HepG2 (cell line): ENCODE results near the gene SMAP2. TPM values are rescaled to one million over a fixed set of nuclear protein-coding genes. Genes with fewer than 3 reads are reported as not detected.

Source experiments
- CAMTA2 ChIP-seq: sonication (generic); formaldehyde crosslinking; IDR thresholded peaks from 2 replicates; pipeline ENCODE4 v1.4.0; 2020; ENCODE audit warnings: mild to moderate bottlenecking, missing genetic modification reagents, borderline replicate concordance
- CC2D1A ChIP-seq: sonication (generic); formaldehyde crosslinking; IDR thresholded peaks from 2 replicates; pipeline ENCODE4 v1.8.1; 2023; ENCODE audit warnings: mild to moderate bottlenecking, missing genetic modification reagents
- CHCHD3 ChIP-seq: sonication (generic); formaldehyde crosslinking; IDR thresholded peaks from 2 replicates; pipeline ENCODE4 v1.8.0; 2022; ENCODE audit warnings: mild to moderate bottlenecking, missing genetic modification reagents, moderate library complexity
- ETV5 ChIP-seq: IDR thresholded peaks from 2 replicates; pipeline ENCODE4 v1.6.1; 2018; ENCODE audit warnings: missing biosample characterization, missing genetic modification reagents, inconsistent platforms, borderline replicate concordance
- ETV6 ChIP-seq: sonication (generic); formaldehyde crosslinking; conservative IDR thresholded peaks from 2 replicates; pipeline ENCODE4 v1.4.0; 2020; ENCODE audit warnings: missing genetic modification reagents
- FOSL2 ChIP-seq: sonication (generic); formaldehyde crosslinking; IDR thresholded peaks from 2 replicates; pipeline ENCODE4 v1.4.0; 2020; ENCODE audit warnings: missing genetic modification reagents
- GLMP ChIP-seq: sonication (generic); formaldehyde crosslinking; IDR thresholded peaks from 2 replicates; pipeline ENCODE4 v1.9.0; 2021; ENCODE audit warnings: missing genetic modification reagents, mild to moderate bottlenecking, borderline replicate concordance
- KLF15 ChIP-seq: sonication (generic); formaldehyde crosslinking; IDR thresholded peaks from 2 replicates; pipeline ENCODE4 v1.8.1; 2023; ENCODE audit warnings: borderline replicate concordance, mild to moderate bottlenecking, inconsistent platforms, missing genetic modification reagents, mixed read lengths
- MBD4 ChIP-seq: IDR thresholded peaks from 2 replicates; pipeline ENCODE4 v1.6.1; 2012; ENCODE audit warnings: low read length, inconsistent platforms, borderline replicate concordance
- MEIS2 ChIP-seq: sonication (generic); formaldehyde crosslinking; IDR thresholded peaks from 2 replicates; pipeline ENCODE4 v1.9.0; 2021; ENCODE audit warnings: mild to moderate bottlenecking, missing genetic modification reagents
- MTA1 ChIP-seq: sonication (generic); formaldehyde crosslinking; IDR thresholded peaks from 2 replicates; pipeline ENCODE4 v1.4.0; 2020; ENCODE audit warnings: missing genetic modification reagents, mild to moderate bottlenecking, borderline replicate concordance
- PPARG ChIP-seq: conservative IDR thresholded peaks from 2 replicates; pipeline ENCODE4 v1.6.1; 2016; ENCODE audit warnings: missing biosample characterization, missing genetic modification reagents
- SOX5 ChIP-seq: IDR thresholded peaks from 2 replicates; pipeline ENCODE4 v1.6.1; 2016; ENCODE audit warnings: borderline replicate concordance
- SOX6 ChIP-seq, 2 experiments: fragments of 450-650 bp in 1 of 2; sonication (generic) in 1 of 2; formaldehyde crosslinking in 1 of 2; IDR thresholded peaks; 2 replicates each; pipeline versions ENCODE4 v1.4.0 to v1.6.1; 2017 to 2020; ENCODE audit warnings: antibody characterized with exemption in 1 of 2, mild to moderate bottlenecking in 1 of 2, missing genetic modification reagents in 1 of 2
- SP5 ChIP-seq: IDR thresholded peaks from 2 replicates; pipeline ENCODE4 v1.6.1; 2016; ENCODE audit warnings: low read depth, borderline replicate concordance
- SYNCRIP ChIP-seq: fragments of 200-400 bp; formaldehyde crosslinking; IDR thresholded peaks from 2 replicates; pipeline ENCODE4 v1.6.1; 2018; ENCODE audit warnings: mild to moderate bottlenecking, low read depth, low read length; ENCODE audit not compliant: insufficient read depth
- YEATS2 ChIP-seq: sonication (generic); formaldehyde crosslinking; IDR thresholded peaks from 2 replicates; pipeline ENCODE4 v1.4.0; 2020; ENCODE audit warnings: missing genetic modification reagents, borderline replicate concordance
- ZNF333 ChIP-seq: sonication (generic); formaldehyde crosslinking; IDR thresholded peaks from 2 replicates; pipeline ENCODE4 v1.4.0; 2020; ENCODE audit warnings: mild to moderate bottlenecking, missing genetic modification reagents, borderline replicate concordance
- ZNF577 ChIP-seq: sonication (generic); formaldehyde crosslinking; IDR thresholded peaks from 2 replicates; pipeline ENCODE4 v1.4.0; 2020; ENCODE audit warnings: mild to moderate bottlenecking, low read depth, missing genetic modification reagents, borderline replicate concordance
- ZNF616 ChIP-seq: sonication (generic); formaldehyde crosslinking; IDR thresholded peaks from 2 replicates; pipeline ENCODE4 v1.5.0; 2020; ENCODE audit warnings: low read depth, mild to moderate bottlenecking, missing genetic modification reagents
- ZNF619 ChIP-seq: sonication (generic); formaldehyde crosslinking; IDR thresholded peaks from 2 replicates; pipeline ENCODE4 v1.4.0; 2020; ENCODE audit warnings: mild to moderate bottlenecking, missing genetic modification reagents
- ZNF749 ChIP-seq: sonication (generic); formaldehyde crosslinking; IDR thresholded peaks from 2 replicates; pipeline ENCODE4 v1.8.0; 2022; ENCODE audit warnings: mild to moderate bottlenecking, missing genetic modification reagents, moderate library complexity, borderline replicate concordance
- polyA plus RNA-seq, 8 experiments: library from polyadenylated mRNA; depleted of rRNA in 3 of 8; stranded (reverse) in 7 of 8; unstranded in 1 of 8; fragments of >200 nt; fragmentation: Illumina TruSeq in 4 of 8; extraction: Trizol in 4 of 8; gene quantifications; 2 replicates each; pipeline versions ENCODE4 v1.2.1 to v1.2.3, GENCODE V29; 2011 to 2016; ENCODE audit warnings: low read depth in 4 of 8, missing spikeins in 1 of 8, mixed read lengths in 1 of 8; ENCODE audit not compliant: insufficient read depth in 1 of 8
- total RNA-seq, 5 experiments: library from RNA; depleted of rRNA; stranded (reverse); fragments of >200 nt; fragmentation: Illumina TruSeq; extraction: Trizol; gene quantifications; 2 replicates each; pipeline ENCODE4 v1.2.3, GENCODE V29; 2016; ENCODE audit warnings: low read depth in 1 of 5
- TF ChIP-seq, protein P1 (sequence below): sonication (generic); formaldehyde crosslinking; IDR thresholded peaks from 2 replicates; pipeline ENCODE4 v1.4.0; 2020; ENCODE audit warnings: mild to moderate bottlenecking, missing genetic modification reagents
- TF ChIP-seq, protein P2 (sequence below): sonication (generic); formaldehyde crosslinking; IDR thresholded peaks from 2 replicates; pipeline ENCODE4 v1.8.1; 2023; ENCODE audit warnings: mild to moderate bottlenecking, missing genetic modification reagents

Gene SMAP2
- total and polyA plus RNA-seq, 2 of the 13 experiments (the other 11 are each of a cell fraction or from before 2014, with no cell fraction given): 19.0 to 22.3 TPM

- TF ChIP-seq SOX6 (IDR thresholded peaks at IDR 0.05): no peak
- TF ChIP-seq SOX6 (CRISPR knock-in tag; IDR thresholded peaks at IDR 0.05): peak; percentile 45
- TF ChIP-seq YEATS2 (CRISPR knock-in tag): peak; percentile 59; the same call in 1 of the 2 replicates
- no peak for TF ChIP-seq ZNF577
- peak; percentile 67 for TF ChIP-seq ETV5 (CRISPR knock-in tag)
- peak; percentile 42; the same call in 1 of the 2 replicates for TF ChIP-seq PPARG (CRISPR knock-in tag)
- 0 out of 2 replicates have a peak, but pooled peaks have one; percentile 39 for TF ChIP-seq CHCHD3 (CRISPR knock-in tag)
- peak; percentile 72; the same call in 1 of the 2 replicates for TF ChIP-seq MTA1 (CRISPR knock-in tag)
- TF ChIP-seq GLMP: no peak
- TF ChIP-seq FOSL2 (CRISPR knock-in tag): peak; percentile 22; the same call in 1 of the 2 replicates
- peak; percentile 78; the same call in 1 of the 2 replicates for TF ChIP-seq ZNF749 (CRISPR knock-in tag)
- peak; percentile 72; the same call in 1 of the 2 replicates for TF ChIP-seq ZNF619 (CRISPR knock-in tag)
- TF ChIP-seq SP5: no peak
- peak; percentile 66; the same call in 1 of the 2 replicates for TF ChIP-seq ZNF616
- TF ChIP-seq CAMTA2 (CRISPR knock-in tag): no peak
- TF ChIP-seq SYNCRIP: no peak
- TF ChIP-seq ZNF333 (CRISPR knock-in tag): no peak; the same call in 1 of the 2 replicates
- TF ChIP-seq MBD4: no peak
- TF ChIP-seq, protein P1, sequence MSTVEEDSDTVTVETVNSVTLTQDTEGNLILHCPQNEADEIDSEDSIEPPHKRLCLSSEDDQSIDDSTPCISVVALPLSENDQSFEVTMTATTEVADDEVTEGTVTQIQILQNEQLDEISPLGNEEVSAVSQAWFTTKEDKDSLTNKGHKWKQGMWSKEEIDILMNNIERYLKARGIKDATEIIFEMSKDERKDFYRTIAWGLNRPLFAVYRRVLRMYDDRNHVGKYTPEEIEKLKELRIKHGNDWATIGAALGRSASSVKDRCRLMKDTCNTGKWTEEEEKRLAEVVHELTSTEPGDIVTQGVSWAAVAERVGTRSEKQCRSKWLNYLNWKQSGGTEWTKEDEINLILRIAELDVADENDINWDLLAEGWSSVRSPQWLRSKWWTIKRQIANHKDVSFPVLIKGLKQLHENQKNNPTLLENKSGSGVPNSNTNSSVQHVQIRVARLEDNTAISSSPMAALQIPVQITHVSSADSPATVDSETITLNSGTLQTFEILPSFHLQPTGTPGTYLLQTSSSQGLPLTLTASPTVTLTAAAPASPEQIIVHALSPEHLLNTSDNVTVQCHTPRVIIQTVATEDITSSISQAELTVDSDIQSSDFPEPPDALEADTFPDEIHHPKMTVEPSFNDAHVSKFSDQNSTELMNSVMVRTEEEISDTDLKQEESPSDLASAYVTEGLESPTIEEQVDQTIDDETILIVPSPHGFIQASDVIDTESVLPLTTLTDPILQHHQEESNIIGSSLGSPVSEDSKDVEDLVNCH (CRISPR knock-in tag): no peak
- no peak for TF ChIP-seq CC2D1A
- peak; percentile 70; the same call in 1 of the 2 replicates for TF ChIP-seq ETV6 (CRISPR knock-in tag)
- TF ChIP-seq, protein P2, sequence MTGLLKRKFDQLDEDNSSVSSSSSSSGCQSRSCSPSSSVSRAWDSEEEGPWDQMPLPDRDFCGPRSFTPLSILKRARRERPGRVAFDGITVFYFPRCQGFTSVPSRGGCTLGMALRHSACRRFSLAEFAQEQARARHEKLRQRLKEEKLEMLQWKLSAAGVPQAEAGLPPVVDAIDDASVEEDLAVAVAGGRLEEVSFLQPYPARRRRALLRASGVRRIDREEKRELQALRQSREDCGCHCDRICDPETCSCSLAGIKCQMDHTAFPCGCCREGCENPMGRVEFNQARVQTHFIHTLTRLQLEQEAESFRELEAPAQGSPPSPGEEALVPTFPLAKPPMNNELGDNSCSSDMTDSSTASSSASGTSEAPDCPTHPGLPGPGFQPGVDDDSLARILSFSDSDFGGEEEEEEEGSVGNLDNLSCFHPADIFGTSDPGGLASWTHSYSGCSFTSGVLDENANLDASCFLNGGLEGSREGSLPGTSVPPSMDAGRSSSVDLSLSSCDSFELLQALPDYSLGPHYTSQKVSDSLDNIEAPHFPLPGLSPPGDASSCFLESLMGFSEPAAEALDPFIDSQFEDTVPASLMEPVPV (CRISPR knock-in tag): no peak; the same call in 1 of the 2 replicates
- no peak; the same call in 1 of the 2 replicates for TF ChIP-seq SOX5 (CRISPR knock-in tag)
- TF ChIP-seq MEIS2 (CRISPR knock-in tag): peak; percentile 59; the same call in 1 of the 2 replicates
- TF ChIP-seq KLF15 (CRISPR knock-in tag): no peak
These were observed 76.4 kb downstream of the SMAP2 start, which contains the start of gene ZFP69B (continued) for GRCh38 chr1:40449684-40450494.
